NCI-H1092 treated with DMSO at 0.1 percent for 48 hours (cell line): Measurements from ENCODE around the gene NADSYN1.

Experiments
- DNase-seq: peaks from one replicate; lab custom pipeline; 2025; lab: John Stamatoyannopoulos, UW

Gene NADSYN1

GRCh38 chr11:71433648-71434450 lies 19.2 kb upstream of the NADSYN1 start:
- DNase-seq = no peak

DNA sequence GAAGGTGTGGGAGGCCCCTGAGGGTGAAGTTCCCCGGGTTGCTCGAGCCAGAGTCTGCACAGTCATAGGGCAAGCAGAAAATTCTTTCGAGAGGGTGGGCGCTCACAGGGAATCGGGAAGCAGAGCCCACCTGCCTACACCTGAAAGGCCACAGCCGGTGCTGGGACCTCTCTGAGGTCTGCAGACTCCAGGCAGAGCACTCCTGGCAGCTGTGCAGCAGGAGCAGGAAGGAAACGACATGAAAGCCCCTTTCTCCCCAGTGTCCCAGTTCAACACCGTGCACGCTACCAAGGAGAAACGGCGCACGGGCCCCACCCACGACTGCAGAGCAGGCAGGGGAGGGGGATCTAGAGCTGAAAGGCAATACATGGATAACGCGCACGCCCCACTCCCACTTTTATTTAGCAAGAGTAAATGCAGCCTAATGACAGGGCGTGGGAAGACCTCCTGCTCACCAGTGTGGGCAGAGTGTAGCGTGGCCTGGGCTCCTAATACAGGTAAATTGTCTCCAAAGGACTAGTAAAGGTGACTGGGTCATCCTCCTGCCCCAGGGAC lies 18.4 kb upstream of the NADSYN1 start:
- DNase-seq = no peak

GRCh38 chr11:71435278-71435951 lies 17.6 kb upstream of the NADSYN1 start:
- DNase-seq = no peak

DNA sequence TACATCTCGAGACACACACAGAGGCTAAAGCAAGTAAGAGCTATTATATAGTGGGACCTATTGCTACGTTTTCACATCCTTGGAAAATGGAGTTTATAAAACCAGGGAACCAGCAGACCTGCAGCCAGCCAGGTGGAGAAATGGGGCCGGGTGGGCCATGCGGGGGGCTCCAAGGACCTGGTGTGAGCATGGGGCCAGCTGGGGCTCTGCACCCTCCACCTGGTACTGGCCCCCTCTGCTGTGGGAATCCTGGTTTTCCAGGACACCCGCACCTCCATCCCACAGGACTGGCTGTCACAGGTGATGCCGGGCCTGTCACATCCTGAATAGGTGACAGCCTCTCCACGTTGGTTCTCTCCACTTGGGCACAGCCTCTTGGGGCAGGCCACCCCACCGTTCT lies 16.1 kb upstream of the NADSYN1 start:
- DNase-seq = no peak

GRCh38 chr11:71437399-71437798 lies 15.6 kb upstream of the NADSYN1 start:
- no peak for DNase-seq

DNA sequence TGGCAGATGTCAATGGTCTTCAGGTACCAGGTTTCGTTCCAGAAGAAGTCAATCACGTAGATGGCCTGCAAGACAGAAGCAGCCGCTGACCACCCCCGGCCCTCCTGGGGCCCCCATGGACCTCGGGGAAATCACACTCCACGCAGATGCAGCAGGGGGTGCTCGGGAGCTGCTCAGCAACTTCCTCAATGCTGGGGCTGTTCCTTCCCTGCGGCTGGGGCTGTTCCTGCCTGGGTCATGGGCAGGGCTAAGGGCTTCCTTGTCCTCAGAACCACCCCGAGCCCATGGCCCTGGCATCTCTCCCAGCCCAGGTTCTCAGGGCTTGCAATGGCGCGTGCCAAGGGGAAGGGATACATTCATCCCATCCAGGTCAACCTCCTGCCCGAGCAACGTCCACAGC lies 15.1 kb upstream of the NADSYN1 start:
- DNase-seq = no peak

DNA sequence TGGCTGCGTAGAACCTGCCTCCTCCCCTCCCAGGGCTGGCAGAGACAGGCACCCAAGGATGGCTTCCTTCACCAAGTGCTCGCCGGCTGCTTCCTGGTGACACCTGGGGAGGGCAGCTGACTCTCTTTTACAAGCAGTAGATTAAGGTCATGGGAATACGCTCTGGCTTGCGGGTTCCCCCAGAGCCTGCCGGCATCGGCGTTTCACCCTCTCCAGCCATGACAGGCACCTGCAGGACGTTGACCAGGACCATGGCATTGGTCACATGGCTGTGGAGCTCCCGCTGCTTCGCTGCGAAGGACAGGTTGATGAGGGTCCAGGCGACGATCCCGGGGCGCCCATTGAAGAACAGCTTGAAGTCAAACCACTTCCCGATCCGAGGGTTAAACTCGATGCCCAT lies 14.4 kb upstream of the NADSYN1 start:
- no peak for DNase-seq

GRCh38 chr11:71440021-71440755 lies 12.8 kb upstream of the NADSYN1 start:
- DNase-seq = no peak

GRCh38 chr11:71441251-71441650 lies 11.8 kb upstream of the NADSYN1 start:
- DNase-seq = no peak

GRCh38 chr11:71442123-71442522 lies 10.9 kb upstream of the NADSYN1 start:
- no peak for DNase-seq

DNA sequence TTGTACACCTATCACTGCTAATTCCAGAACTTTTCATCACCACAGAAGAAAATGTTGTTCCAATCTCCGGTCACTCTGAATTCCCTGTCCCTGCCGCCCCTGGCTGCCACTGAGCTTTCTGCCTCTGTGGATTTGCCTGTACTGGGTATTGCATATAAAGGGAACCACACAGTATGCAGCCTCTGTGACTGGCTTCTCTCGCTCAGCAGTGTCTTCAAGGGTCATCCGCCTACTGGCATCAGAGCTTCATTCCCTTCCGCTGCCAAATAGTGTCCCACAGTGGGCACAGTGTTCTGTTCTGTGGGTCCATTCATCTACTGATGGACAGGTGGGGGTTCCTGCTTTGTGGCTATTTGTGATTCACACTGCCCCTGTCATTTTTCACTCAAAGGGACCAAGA lies 10.1 kb upstream of the NADSYN1 start:
- DNase-seq = no peak

DNA sequence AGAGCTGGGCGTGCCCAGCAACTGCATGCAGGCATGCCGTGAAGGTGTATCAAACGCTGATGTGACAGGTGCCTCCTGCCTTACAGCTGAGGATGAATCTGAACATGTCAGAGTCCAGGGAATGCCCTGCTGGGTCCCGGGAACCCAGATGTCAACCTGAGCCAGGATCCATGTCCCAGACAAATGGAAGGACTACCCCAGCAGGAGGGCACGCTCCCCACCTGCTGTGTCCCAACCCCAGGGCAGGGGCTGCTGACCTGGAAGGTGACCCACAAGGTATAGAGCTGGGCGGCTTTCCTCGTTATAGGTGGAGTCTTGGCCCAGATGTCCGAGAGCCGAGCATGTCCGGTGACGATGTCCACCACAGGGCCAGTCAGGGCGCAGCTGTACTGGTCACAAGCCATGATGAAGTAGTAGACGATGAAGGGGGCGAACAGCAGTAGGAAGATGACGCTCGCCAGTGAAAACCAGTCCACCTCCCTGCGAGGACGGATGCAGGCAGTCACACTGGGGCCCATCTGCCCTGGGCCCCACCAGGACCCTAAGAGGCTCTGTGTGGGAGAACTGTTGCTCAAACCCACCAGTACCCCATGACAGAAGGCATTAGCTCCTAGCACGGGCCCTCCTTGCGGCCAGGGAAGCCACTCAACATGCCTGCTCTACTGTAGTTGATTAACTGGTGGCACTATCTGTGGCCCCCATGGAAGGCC lies 9.1 kb upstream of the NADSYN1 start:
- DNase-seq = no peak

DNA sequence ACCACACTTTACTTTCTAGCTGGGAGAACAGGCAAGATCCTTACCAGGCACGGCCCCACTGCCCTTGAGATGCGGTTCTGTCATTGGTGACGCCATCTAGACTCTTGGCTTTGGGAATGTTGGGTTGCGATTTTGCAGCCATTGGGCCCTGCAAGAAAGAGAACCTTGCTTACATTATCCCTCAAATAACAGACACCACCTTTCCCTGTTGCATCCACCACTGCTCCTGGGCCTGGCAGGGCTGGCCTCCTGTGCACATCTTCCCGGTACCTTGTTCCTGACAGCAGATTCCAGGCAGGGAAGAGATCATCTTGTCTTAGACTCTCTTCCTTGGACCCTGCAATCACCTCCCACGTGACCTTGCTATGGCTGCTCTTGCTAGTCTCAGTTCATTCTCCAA lies 8.2 kb upstream of the NADSYN1 start:
- no peak for DNase-seq

GRCh38 chr11:71446150-71446549 lies 6.9 kb upstream of the NADSYN1 start:
- no peak for DNase-seq

- DNase-seq = no peak
Observed at GRCh38 chr11:71446942-71447688, 5.9 kb upstream of the NADSYN1 start.

DNA sequence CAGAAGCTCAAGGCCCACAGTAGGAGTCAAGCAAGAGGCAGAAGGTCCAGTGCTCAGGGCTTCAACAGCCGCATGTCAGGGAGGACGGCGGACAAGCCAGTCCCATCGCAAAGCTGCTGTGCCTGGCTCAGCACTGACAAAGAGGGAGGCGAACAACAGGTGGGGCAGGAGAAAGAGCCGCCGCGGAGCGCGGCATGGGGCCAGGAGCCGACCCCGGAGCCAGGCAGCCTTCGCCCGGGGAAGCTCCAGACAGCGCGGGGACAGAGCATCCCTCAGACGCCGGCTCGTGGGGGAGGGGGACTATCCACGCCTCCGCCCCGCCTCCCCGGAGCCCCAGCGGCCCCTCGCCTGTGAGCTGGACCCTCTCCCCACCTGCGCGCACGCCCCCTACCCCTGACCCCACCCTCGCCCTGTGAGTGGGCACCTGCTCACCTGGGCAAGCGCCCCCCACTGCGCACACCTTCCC lies 5.2 kb upstream of the NADSYN1 start:
- DNase-seq = peak; percentile 65

DNA sequence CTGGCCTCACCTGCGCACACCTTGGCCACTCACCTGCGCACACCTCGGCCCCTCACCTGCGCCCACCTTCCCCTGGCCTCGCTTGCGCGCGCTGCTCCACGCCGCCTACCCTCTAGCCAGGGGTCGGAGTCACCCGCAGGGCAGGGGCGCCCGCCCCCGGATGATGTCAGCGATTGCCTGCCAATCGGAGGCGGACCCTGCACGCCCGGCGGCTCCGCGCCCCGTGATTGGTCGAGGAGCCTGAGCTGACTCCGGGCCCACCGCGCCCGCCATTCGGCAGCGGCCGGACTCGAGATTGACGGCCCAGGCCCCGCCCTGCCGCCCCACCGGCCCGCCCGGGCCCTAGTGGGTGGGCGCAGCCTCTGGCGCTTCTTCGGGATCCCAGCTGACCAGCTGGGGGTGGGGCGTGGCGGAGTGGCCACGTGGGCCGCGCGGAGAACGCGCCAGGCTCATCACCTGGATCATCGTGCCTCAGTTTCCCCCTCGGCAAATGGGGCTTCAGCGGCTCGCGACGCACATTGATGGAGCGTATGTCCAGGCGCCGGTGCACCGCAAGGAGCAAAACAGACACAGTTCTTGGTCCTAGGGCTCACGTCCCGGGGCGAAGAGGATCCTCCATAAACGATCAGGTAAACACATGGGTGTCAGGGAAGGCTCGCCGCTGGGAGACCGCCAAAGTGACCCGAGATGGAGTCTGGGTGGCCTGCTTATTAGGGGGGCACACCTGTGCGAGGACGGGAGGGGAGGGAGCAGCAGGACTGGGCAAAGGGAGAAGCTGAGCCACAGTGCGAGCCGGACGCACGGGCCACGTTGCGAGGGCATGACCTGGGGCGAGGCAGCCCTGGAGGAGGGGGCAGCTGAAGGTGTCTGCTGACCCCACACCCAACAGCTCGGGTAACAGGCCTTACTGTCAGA lies 4.5 kb upstream of the NADSYN1 start, which contains the start of gene DHCR7:
DHCR7 (minus strand) TSS at position 137 of the 915 bp plus-strand sequence. CDS start 3,441 bp downstream, outside the sequence.
- DNase-seq = peak; percentile 97

- DNase-seq = no peak
Observed at GRCh38 chr11:71449596-71449995, 3.4 kb upstream of the NADSYN1 start.

- DNase-seq = no peak
Observed at GRCh38 chr11:71450507-71450906, 2.5 kb upstream of the NADSYN1 start.

GRCh38 chr11:71450939-71451338 lies 2.1 kb upstream of the NADSYN1 start:
- DNase-seq = no peak
